Loucy (cell line): Measurements from ENCODE around the gene PPAN.
A peak's percentile ranks its signal among the peaks of the same experiment; 100 is the strongest.

ENCODE experiments used
- H2AFZ ChIP-seq: fragments of 200-600 bp; sonication (generic); 2 replicates; pipeline ENCODE4 v1.6.0; 2016; ENCODE audit warnings: antibody characterized with exemption, mild to moderate bottlenecking, low read length, moderate library complexity
- H3F3A ChIP-seq: fragments of 200-600 bp; 2 replicates; pipeline ENCODE4 v1.6.0; 2016; ENCODE audit warnings: antibody characterized with exemption, low read depth, mild to moderate bottlenecking
- H3K27me3 ChIP-seq: fragments of 200-600 bp; sonication (generic); 2 replicates; pipeline ENCODE4 v1.6.1; 2014; ENCODE audit warnings: low read length, mild to moderate bottlenecking; ENCODE audit not compliant: insufficient read depth, poor library complexity, severe bottlenecking
- H3K36me3 ChIP-seq: fragments of 200-600 bp; sonication (generic); 2 replicates; pipeline ENCODE4 v1.6.1; 2016; ENCODE audit warnings: low read length; ENCODE audit not compliant: insufficient read depth
- H3K4me1 ChIP-seq: fragments of 200-600 bp; sonication (generic); 2 replicates; pipeline ENCODE4 v1.5.1; 2014; ENCODE audit warnings: low read length, mild to moderate bottlenecking; ENCODE audit not compliant: insufficient read depth, poor library complexity, severe bottlenecking
- H3K4me2 ChIP-seq: fragments of 200-600 bp; sonication (generic); 2 replicates; pipeline ENCODE4 v1.6.0; 2014; ENCODE audit warnings: antibody characterized with exemption, low read length, low read depth, mild to moderate bottlenecking; ENCODE audit not compliant: poor library complexity, severe bottlenecking
- H3K4me3 ChIP-seq: fragments of 200-600 bp; sonication (generic); 2 replicates; pipeline ENCODE4 v1.5.1; 2014; ENCODE audit warnings: low read length, mild to moderate bottlenecking, mixed read lengths; ENCODE audit not compliant: poor library complexity, severe bottlenecking
- H3K79me2 ChIP-seq: fragments of 200-600 bp; sonication (generic); 2 replicates; pipeline ENCODE4 v1.6.1; 2014; ENCODE audit warnings: low read length; ENCODE audit not compliant: insufficient read depth
- H3K9ac ChIP-seq: fragments of 200-600 bp; sonication (generic); 2 replicates; pipeline ENCODE4 v1.6.0; 2014; ENCODE audit warnings: mild to moderate bottlenecking, low read depth, low read length, moderate library complexity; ENCODE audit not compliant: poor library complexity, severe bottlenecking
- H3K9me2 ChIP-seq: fragments of 200-600 bp; sonication (generic); replicated peaks from 2 replicates; pipeline ENCODE4 v1.6.1; 2016; ENCODE audit warnings: low read depth, low read length, mixed read lengths
- H3K9me3 ChIP-seq: fragments of 200-600 bp; sonication (generic); 2 replicates; pipeline ENCODE4 v1.6.1; 2014; ENCODE audit warnings: mild to moderate bottlenecking, antibody characterized with exemption, low read length, low read depth; ENCODE audit not compliant: insufficient read depth
- H4K20me1 ChIP-seq: fragments of 200-600 bp; sonication (generic); 2 replicates; pipeline ENCODE4 v1.6.0; 2014; ENCODE audit warnings: antibody characterized with exemption, low read length, mild to moderate bottlenecking; ENCODE audit not compliant: insufficient read depth, poor library complexity, severe bottlenecking
- CTCF ChIP-seq: fragments of 200-600 bp; sonication (generic); conservative IDR thresholded peaks from 2 replicates; pipeline ENCODE4 v1.5.1; 2014; ENCODE audit warnings: mild to moderate bottlenecking, antibody characterized with exemption, low read length
- EZH2phosphoT487 ChIP-seq: fragments of 200-600 bp; IDR thresholded peaks from 2 replicates; pipeline ENCODE4 v1.6.1; 2018; ENCODE audit warnings: antibody characterized with exemption, mild to moderate bottlenecking, moderate library complexity, borderline replicate concordance

The PPAN gene

GRCh38 chr19:10083911-10084310 is 22.3 kb upstream of the PPAN start:
- Histone ChIP-seq H3K79me2 (peaks cover 11% of the 10 kb centered on the region), H3K4me1 (peaks cover 11% of the 10 kb centered on the region), H3K9ac (no peak overlapping the region), H3K4me3 (no peak overlapping the region), H3K36me3 (no peaks in the 10 kb centered on the region), H2AFZ (no peak overlapping the region), H3F3A (no peaks in the 10 kb centered on the region), H3K4me2 (no peak overlapping the region), H3K9me3 (no peaks in the 10 kb centered on the region), H3K27me3 (no peaks in the 10 kb centered on the region), H3K9me2 (no peaks in the 10 kb centered on the region), H4K20me1 (no peaks in the 10 kb centered on the region)
- no peak for TF ChIP-seq CTCF

- no peaks in the 10 kb centered on the region for H4K20me1 ChIP-seq
- H3K4me2 ChIP-seq = no peak overlapping the region
- H3K9ac ChIP-seq = no peak overlapping the region
- TF ChIP-seq CTCF (no peak), EZH2phosphoT487 (no peak)
- peaks cover 11% of the 10 kb centered on the region for H3K79me2 ChIP-seq
- H3K4me1 ChIP-seq = peaks cover 11% of the 10 kb centered on the region
- no peaks in the 10 kb centered on the region for H3K36me3 ChIP-seq
- no peak overlapping the region for H3K4me3 ChIP-seq
- H3K9me2 ChIP-seq = no peaks in the 10 kb centered on the region
- H3F3A ChIP-seq = no peaks in the 10 kb centered on the region
- no peak overlapping the region for H2AFZ ChIP-seq
- no peaks in the 10 kb centered on the region for H3K9me3 ChIP-seq
- H3K27me3 ChIP-seq = no peaks in the 10 kb centered on the region
Observed at GRCh38 chr19:10084803-10085202, 21.4 kb upstream of the PPAN start.

DNA sequence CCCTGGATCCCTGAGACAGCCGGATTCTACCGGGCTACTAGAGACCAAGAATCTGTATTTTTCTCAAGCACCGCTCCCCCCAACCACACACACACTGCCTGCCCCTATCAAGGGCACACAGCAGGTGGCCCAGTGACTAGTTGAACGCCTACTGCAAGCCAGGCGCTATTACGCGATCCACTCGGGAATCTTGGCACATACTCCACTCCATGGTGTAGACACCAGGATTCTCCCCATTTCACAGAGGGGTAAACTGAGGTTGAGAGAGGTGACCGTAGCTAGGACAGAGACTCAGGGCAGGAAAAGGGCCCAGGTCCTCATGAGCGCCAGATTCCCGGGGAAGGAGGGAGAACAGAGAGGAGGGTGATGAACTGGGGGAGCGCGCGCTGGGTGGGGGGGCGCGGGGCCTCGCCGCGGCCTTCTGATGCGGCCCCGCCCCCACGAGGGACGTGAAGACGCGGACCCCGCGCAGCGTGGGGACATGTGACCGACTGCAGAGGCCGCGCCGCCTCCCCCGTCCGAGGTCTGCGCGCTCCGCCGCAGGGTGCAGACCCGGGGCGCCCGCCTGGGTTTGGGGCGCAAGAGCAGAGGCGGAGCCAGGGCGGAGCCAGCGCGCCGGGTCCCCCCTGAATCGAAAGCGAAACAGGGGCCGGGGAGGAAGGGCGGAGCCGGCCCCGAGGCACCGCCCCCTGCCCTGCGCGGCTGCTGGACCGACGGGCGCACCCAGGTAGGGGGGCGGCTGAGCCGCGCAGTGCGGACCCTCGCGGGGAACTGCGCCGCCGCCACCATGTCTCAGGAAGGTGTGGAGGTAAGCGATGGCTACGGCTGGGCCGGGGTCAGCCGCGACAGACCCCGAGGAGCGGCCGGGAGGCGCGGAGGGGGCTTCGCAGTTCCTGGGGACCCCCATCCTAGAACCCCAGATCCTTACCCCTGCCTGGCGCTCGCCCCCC is 20.2 kb upstream of the PPAN start, which contains the start of gene SHFL:
SHFL (plus strand) TSS at position 677 of the 950 bp plus-strand sequence; CDS start at position 788, 111 bp downstream.
- Histone ChIP-seq H3K9me2 (no peaks in the 10 kb centered on the region), H3K27me3 (no peaks in the 10 kb centered on the region), H3K4me3 (peak within 1 kb of the TSS; percentile 97), H3F3A (no peaks in the 10 kb centered on the region), H3K9ac (peak within 1 kb of the TSS; percentile 94), H3K36me3 (no peaks in the 10 kb centered on the region), H2AFZ (peak within 1 kb of the TSS; percentile 96), H3K4me2 (peak within 1 kb of the TSS; percentile 89), H3K4me1 (peaks cover 11% of the 10 kb centered on the region), H3K9me3 (no peaks in the 10 kb centered on the region), H4K20me1 (no peaks in the 10 kb centered on the region), H3K79me2 (peaks cover 11% of the 10 kb centered on the region)
- no peak for TF ChIP-seq CTCF
- TF ChIP-seq EZH2phosphoT487 = no peak
